Measurements from ENCODE around the gene ABCC1.

ABCC1 gene

DNA sequence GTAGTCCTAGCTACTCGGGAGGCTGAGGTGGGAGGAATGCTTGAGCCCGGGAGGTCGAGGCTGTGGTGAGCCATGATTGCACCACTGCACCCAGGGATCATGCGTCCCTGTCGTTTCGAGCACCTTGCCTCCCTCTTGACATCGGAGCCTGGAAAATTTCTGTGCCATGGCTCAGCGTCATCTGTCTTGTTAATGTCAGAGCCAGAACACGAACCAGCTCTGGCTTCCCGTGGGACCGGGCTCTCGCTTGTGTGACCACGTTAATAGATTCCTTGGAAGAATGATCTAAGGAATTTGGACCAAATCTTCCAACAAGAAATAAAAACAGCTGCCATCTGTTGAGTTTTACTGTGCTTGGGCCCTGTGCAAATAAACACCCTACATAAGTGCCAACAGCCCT, 117.7 kb downstream of the ABCC1 start:
- H3K4me2 ChIP-seq (ENCODE audit: low read depth, low read length, poor library complexity, severe bottlenecking): no peak overlapping the region
- no peak overlapping the region for H2AFZ ChIP-seq (ENCODE audit: low read depth, low read length, severe bottlenecking)
- H3K4me3 ChIP-seq (ENCODE audit: insufficient read depth, low read length, poor library complexity, severe bottlenecking): no peak overlapping the region
- no peaks in the 10 kb centered on the region for H3K27me3 ChIP-seq (ENCODE audit: low read length)
- H3K9me2 ChIP-seq (replicated peaks; ENCODE audit: insufficient read depth, low read length): no peaks in the 10 kb centered on the region
- H3K9me3 ChIP-seq (ENCODE audit: insufficient read depth, low read length): no peaks in the 10 kb centered on the region
- H3K27ac ChIP-seq (ENCODE audit: low read depth, low read length): no peak overlapping the region
- no peaks in the 10 kb centered on the region for H4K20me1 ChIP-seq (ENCODE audit: low read depth, low read length)
- TF ChIP-seq EZH2phosphoT487 (conservative IDR thresholded peaks at IDR 0.05; ENCODE audit: low read length): no peak
- TF ChIP-seq, protein P1, sequence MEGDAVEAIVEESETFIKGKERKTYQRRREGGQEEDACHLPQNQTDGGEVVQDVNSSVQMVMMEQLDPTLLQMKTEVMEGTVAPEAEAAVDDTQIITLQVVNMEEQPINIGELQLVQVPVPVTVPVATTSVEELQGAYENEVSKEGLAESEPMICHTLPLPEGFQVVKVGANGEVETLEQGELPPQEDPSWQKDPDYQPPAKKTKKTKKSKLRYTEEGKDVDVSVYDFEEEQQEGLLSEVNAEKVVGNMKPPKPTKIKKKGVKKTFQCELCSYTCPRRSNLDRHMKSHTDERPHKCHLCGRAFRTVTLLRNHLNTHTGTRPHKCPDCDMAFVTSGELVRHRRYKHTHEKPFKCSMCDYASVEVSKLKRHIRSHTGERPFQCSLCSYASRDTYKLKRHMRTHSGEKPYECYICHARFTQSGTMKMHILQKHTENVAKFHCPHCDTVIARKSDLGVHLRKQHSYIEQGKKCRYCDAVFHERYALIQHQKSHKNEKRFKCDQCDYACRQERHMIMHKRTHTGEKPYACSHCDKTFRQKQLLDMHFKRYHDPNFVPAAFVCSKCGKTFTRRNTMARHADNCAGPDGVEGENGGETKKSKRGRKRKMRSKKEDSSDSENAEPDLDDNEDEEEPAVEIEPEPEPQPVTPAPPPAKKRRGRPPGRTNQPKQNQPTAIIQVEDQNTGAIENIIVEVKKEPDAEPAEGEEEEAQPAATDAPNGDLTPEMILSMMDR (IDR thresholded peaks at IDR 0.05; ENCODE audit: insufficient read depth, low read length, poor library complexity, severe bottlenecking): no peak
- 0 out of 2 replicates have a peak, but pooled peaks cover 2% of the 10 kb centered on the region for H3K36me3 ChIP-seq (ENCODE audit: low read length)
- H3K79me2 ChIP-seq (ENCODE audit: insufficient read depth, low read length): no peaks in the 10 kb centered on the region
- no peaks in the 10 kb centered on the region for H3F3A ChIP-seq (ENCODE audit: insufficient read depth)
- no peak overlapping the region for H3K9ac ChIP-seq (ENCODE audit: low read length)

DNA sequence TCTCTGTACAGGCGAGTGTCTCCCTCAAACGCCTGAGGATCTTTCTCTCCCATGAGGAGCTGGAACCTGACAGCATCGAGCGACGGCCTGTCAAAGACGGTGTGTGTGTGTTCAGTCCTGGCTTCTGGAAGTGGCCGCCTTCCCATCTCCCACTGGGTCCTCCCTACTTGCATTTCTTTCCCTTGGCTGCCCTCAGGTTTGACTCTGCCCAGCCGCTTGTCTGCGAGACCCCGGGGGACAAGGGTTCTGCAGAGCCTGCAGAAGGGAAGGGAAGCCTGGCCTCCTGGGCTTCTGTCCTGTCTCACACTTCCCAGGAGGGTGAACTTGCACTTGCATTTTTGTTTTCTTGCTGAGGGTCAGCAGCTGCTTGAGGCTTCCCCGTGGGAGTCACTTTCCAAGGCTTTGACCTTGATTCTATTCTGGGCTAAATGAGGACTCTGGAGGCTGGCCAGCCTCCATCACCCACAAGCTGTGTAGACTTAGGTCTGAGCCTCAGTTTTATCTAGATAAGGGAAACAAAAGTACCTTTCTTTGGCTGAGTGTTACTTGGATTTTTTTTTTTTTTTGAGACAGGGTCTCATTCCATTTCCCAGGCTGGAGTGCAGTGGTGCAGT, 122.3 kb downstream of the ABCC1 start:
- H4K20me1 ChIP-seq (ENCODE audit: low read depth, low read length): no peaks in the 10 kb centered on the region
- no peak overlapping the region for H3K4me3 ChIP-seq (ENCODE audit: insufficient read depth, low read length, poor library complexity, severe bottlenecking)
- no peak overlapping the region for H3K9ac ChIP-seq (ENCODE audit: low read length)
- TF ChIP-seq, protein P1 (IDR thresholded peaks at IDR 0.05; ENCODE audit: insufficient read depth, low read length, poor library complexity, severe bottlenecking): no peak
- H3K4me2 ChIP-seq (ENCODE audit: low read depth, low read length, poor library complexity, severe bottlenecking): no peak overlapping the region
- no peak overlapping the region for H2AFZ ChIP-seq (ENCODE audit: low read depth, low read length, severe bottlenecking)
- H3K36me3 ChIP-seq (ENCODE audit: low read length): 0 out of 2 replicates have a peak, but pooled peaks cover 2% of the 10 kb centered on the region
- no peaks in the 10 kb centered on the region for H3K79me2 ChIP-seq (ENCODE audit: insufficient read depth, low read length)
- no peaks in the 10 kb centered on the region for H3K27me3 ChIP-seq (ENCODE audit: low read length)
- H3K27ac ChIP-seq (ENCODE audit: low read depth, low read length): no peak overlapping the region
- no peaks in the 10 kb centered on the region for H3K9me2 ChIP-seq (replicated peaks; ENCODE audit: insufficient read depth, low read length)
- H3K9me3 ChIP-seq (ENCODE audit: insufficient read depth, low read length): no peaks in the 10 kb centered on the region
- no peaks in the 10 kb centered on the region for H3F3A ChIP-seq (ENCODE audit: insufficient read depth)

DNA sequence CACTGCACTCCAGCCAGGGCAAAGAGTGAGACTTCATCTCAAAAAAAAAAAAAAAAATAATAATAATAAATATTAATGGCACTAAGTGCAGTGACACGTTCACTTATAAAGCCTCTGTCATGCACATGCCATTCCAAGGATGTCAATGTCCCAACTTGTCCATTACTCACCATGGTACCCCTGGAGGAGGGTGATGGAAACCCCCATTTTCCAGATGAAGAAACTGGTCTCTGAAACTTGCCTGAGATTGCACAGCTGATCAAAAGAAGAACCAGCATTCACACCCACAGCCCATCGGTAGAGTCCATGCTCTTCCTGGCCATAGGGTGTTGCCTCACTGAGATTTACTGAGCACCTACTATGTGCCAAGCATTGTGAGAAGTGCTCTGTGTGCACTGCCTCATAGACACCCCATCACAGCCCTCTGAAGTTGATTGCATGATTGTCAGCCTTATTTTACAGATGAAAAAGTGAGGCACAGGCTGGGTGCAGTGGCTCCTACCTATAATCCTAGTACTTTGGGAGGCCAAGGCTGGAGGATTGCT, 123.7 kb downstream of the ABCC1 start:
- Histone ChIP-seq H3K4me3 (ENCODE audit: insufficient read depth, low read length, poor library complexity, severe bottlenecking) (no peak overlapping the region), H3K9ac (ENCODE audit: low read length) (no peak overlapping the region), H3K9me3 (ENCODE audit: insufficient read depth, low read length) (no peaks in the 10 kb centered on the region), H3K4me2 (ENCODE audit: low read depth, low read length, poor library complexity, severe bottlenecking) (no peak overlapping the region), H3K36me3 (ENCODE audit: low read length) (0 out of 2 replicates have a peak, but pooled peaks cover 2% of the 10 kb centered on the region), H3K9me2 (replicated peaks; ENCODE audit: insufficient read depth, low read length) (no peaks in the 10 kb centered on the region), H3K79me2 (ENCODE audit: insufficient read depth, low read length) (no peaks in the 10 kb centered on the region), H4K20me1 (ENCODE audit: low read depth, low read length) (no peaks in the 10 kb centered on the region), H3F3A (ENCODE audit: insufficient read depth) (no peaks in the 10 kb centered on the region), H3K27ac (ENCODE audit: low read depth, low read length) (no peak overlapping the region), H2AFZ (ENCODE audit: low read depth, low read length, severe bottlenecking) (no peak overlapping the region), H3K27me3 (ENCODE audit: low read length) (no peaks in the 10 kb centered on the region)
- TF ChIP-seq, protein P1 (IDR thresholded peaks at IDR 0.05; ENCODE audit: insufficient read depth, low read length, poor library complexity, severe bottlenecking): no peak
- TF ChIP-seq EZH2phosphoT487 (conservative IDR thresholded peaks at IDR 0.05; ENCODE audit: low read length): no peak

All from SU-DHL-6 (cell line).